Skeletal muscle satellite cell (primary cell): Measurements from ENCODE around the gene HTT-AS.

Experiments
- H3K27me3 ChIP-seq: 2 replicates; pipeline ENCODE4 v1.7.0; 2013; ENCODE audit warnings: low read length; ENCODE audit not compliant: control insufficient read depth, insufficient read depth
- H3K36me3 ChIP-seq: 2 replicates; pipeline ENCODE4 v1.7.0; 2013; ENCODE audit warnings: mild to moderate bottlenecking, control low read depth, low read length; ENCODE audit not compliant: insufficient read depth
- H3K4me1 ChIP-seq: 2 replicates; pipeline ENCODE4 v1.7.0; 2013; ENCODE audit warnings: low read length; ENCODE audit not compliant: control insufficient read depth, insufficient read depth
- H3K4me2 ChIP-seq: 2 replicates; pipeline ENCODE4 v1.7.0; 2013; ENCODE audit warnings: mild to moderate bottlenecking, low read length
- H3K4me3 ChIP-seq: 2 replicates; pipeline ENCODE4 v1.7.0; 2013; ENCODE audit warnings: low read length
- H3K9ac ChIP-seq: 2 replicates; pipeline ENCODE4 v1.7.0; 2013; ENCODE audit warnings: mild to moderate bottlenecking, low read depth, low read length, moderate library complexity
- H3K9me3 ChIP-seq: replicated peaks from 2 replicates; pipeline ENCODE4 v1.7.0; 2013; ENCODE audit warnings: mild to moderate bottlenecking, control low read depth, low read length

HTT-AS gene

GRCh38 chr4:3035674-3036073 lies 38.7 kb downstream of the HTT-AS start:
- H3K36me3 ChIP-seq: no peaks in the 10 kb centered on the region
- no peak overlapping the region for H3K9ac ChIP-seq
- peaks cover 23% of the 10 kb centered on the region for H3K27me3 ChIP-seq
- no peak overlapping the region for H3K4me2 ChIP-seq
- H3K4me1 ChIP-seq: no peaks in the 10 kb centered on the region
- H3K4me3 ChIP-seq: no peak overlapping the region
- no peaks in the 10 kb centered on the region for H3K9me3 ChIP-seq

GRCh38 chr4:3035249-3035648 lies 39.1 kb downstream of the HTT-AS start:
- Histone ChIP-seq H3K36me3 (no peaks in the 10 kb centered on the region), H3K9me3 (no peaks in the 10 kb centered on the region), H3K4me2 (no peak overlapping the region), H3K4me1 (no peaks in the 10 kb centered on the region), H3K4me3 (no peak overlapping the region), H3K9ac (no peak overlapping the region), H3K27me3 (peaks cover 23% of the 10 kb centered on the region)

GRCh38 chr4:3034231-3034630 lies 40.1 kb downstream of the HTT-AS start:
- Histone ChIP-seq H3K9ac (no peak overlapping the region), H3K4me3 (no peak overlapping the region), H3K36me3 (no peaks in the 10 kb centered on the region), H3K4me1 (no peaks in the 10 kb centered on the region), H3K9me3 (no peaks in the 10 kb centered on the region), H3K27me3 (peaks cover 23% of the 10 kb centered on the region), H3K4me2 (no peak overlapping the region)

GRCh38 chr4:3031357-3032082 lies 42.8 kb downstream of the HTT-AS start:
- H3K4me1 ChIP-seq: no peaks in the 10 kb centered on the region
- H3K4me3 ChIP-seq: no peak overlapping the region
- H3K4me2 ChIP-seq: no peak overlapping the region
- no peak overlapping the region for H3K9ac ChIP-seq
- H3K9me3 ChIP-seq: no peaks in the 10 kb centered on the region
- H3K36me3 ChIP-seq: no peaks in the 10 kb centered on the region
- peaks cover 19% of the 10 kb centered on the region for H3K27me3 ChIP-seq

GRCh38 chr4:3030566-3031356 lies 43.6 kb downstream of the HTT-AS start:
- Histone ChIP-seq H3K9me3 (no peaks in the 10 kb centered on the region), H3K4me3 (no peak overlapping the region), H3K9ac (no peak overlapping the region), H3K27me3 (peaks cover 12% of the 10 kb centered on the region), H3K4me2 (no peak overlapping the region), H3K4me1 (no peaks in the 10 kb centered on the region), H3K36me3 (no peaks in the 10 kb centered on the region)

GRCh38 chr4:3029464-3029863 lies 44.9 kb downstream of the HTT-AS start:
- Histone ChIP-seq H3K9ac (no peak overlapping the region), H3K4me1 (no peaks in the 10 kb centered on the region), H3K36me3 (no peaks in the 10 kb centered on the region), H3K27me3 (peaks cover 5% of the 10 kb centered on the region), H3K4me2 (no peak overlapping the region), H3K9me3 (no peaks in the 10 kb centered on the region), H3K4me3 (no peak overlapping the region)

GRCh38 chr4:3026540-3026939 lies 47.8 kb downstream of the HTT-AS start:
- no peaks in the 10 kb centered on the region for H3K4me1 ChIP-seq
- H3K36me3 ChIP-seq: no peaks in the 10 kb centered on the region
- H3K4me2 ChIP-seq: no peak overlapping the region
- H3K9ac ChIP-seq: no peak overlapping the region
- H3K9me3 ChIP-seq: peaks cover 4% of the 10 kb centered on the region
- H3K27me3 ChIP-seq: peaks cover 7% of the 10 kb centered on the region
- no peak overlapping the region for H3K4me3 ChIP-seq

GRCh38 chr4:3025881-3026280 lies 48.5 kb downstream of the HTT-AS start:
- Histone ChIP-seq H3K4me1 (no peaks in the 10 kb centered on the region), H3K9ac (no peak overlapping the region), H3K27me3 (peaks cover 5% of the 10 kb centered on the region), H3K4me3 (no peak overlapping the region), H3K36me3 (no peaks in the 10 kb centered on the region), H3K9me3 (peaks cover 4% of the 10 kb centered on the region), H3K4me2 (no peak overlapping the region)

GRCh38 chr4:3022651-3023050 lies 51.7 kb downstream of the HTT-AS start:
- no peaks in the 10 kb centered on the region for H3K4me1 ChIP-seq
- no peak overlapping the region for H3K4me3 ChIP-seq
- no peak overlapping the region for H3K4me2 ChIP-seq
- peaks cover 4% of the 10 kb centered on the region for H3K9me3 ChIP-seq
- H3K27me3 ChIP-seq: peaks cover 5% of the 10 kb centered on the region
- H3K36me3 ChIP-seq: no peaks in the 10 kb centered on the region
- no peak overlapping the region for H3K9ac ChIP-seq

- Histone ChIP-seq H3K9ac (no peak overlapping the region), H3K27me3 (peaks cover 5% of the 10 kb centered on the region), H3K36me3 (no peaks in the 10 kb centered on the region), H3K4me1 (no peaks in the 10 kb centered on the region), H3K4me3 (no peak overlapping the region), H3K9me3 (peaks cover 4% of the 10 kb centered on the region), H3K4me2 (no peak overlapping the region)
Measured at GRCh38 chr4:3022112-3022511, 52.2 kb downstream of the HTT-AS start.

- Histone ChIP-seq H3K4me2 (no peak overlapping the region), H3K4me3 (no peak overlapping the region), H3K9ac (no peak overlapping the region)
Measured at GRCh38 chr4:3021627-3022026, 52.7 kb downstream of the HTT-AS start.

GRCh38 chr4:3021127-3021526 lies 53.2 kb downstream of the HTT-AS start:
- no peak overlapping the region for H3K9ac ChIP-seq
- no peaks in the 10 kb centered on the region for H3K36me3 ChIP-seq
- no peak overlapping the region for H3K4me3 ChIP-seq
- no peaks in the 10 kb centered on the region for H3K4me1 ChIP-seq
- peaks cover 4% of the 10 kb centered on the region for H3K9me3 ChIP-seq
- H3K27me3 ChIP-seq: peaks cover 5% of the 10 kb centered on the region
- no peak overlapping the region for H3K4me2 ChIP-seq

More at GRCh38 chr4:3021627-3022026, 52.7 kb downstream of the HTT-AS start:
- peaks cover 5% of the 10 kb centered on the region for H3K27me3 ChIP-seq
- no peaks in the 10 kb centered on the region for H3K4me1 ChIP-seq
- H3K36me3 ChIP-seq: no peaks in the 10 kb centered on the region
- H3K9me3 ChIP-seq: peaks cover 4% of the 10 kb centered on the region
